ENCODE results near the gene ZNF441.
"Not testable (repeated sequence)": the region's sequence is repeated elsewhere in the genome, so short reads cannot be mapped to it uniquely, and the experiment has no call there.

The ZNF441 gene

GRCh38 chr19:11766597-11767591 is at the start of gene ZNF441:
Gene ZNF441, plus strand, starts transcription at chr19:11767000. Its CDS starts 194 bp downstream, at chr19:11767194.
- DNase-seq, result peak; percentile 96

- DNase-seq, result no peak
Measured at GRCh38 chr19:11721681-11722080, 45.1 kb upstream of the ZNF441 start.

GRCh38 chr19:11722414-11722813 is 44.4 kb upstream of the ZNF441 start:
- DNase-seq, result no peak

- no peak for DNase-seq
Measured at GRCh38 chr19:11729586-11729985, 37.2 kb upstream of the ZNF441 start.

GRCh38 chr19:11735375-11735774 is 31.4 kb upstream of the ZNF441 start:
- DNase-seq, result no peak

- DNase-seq, result peak; percentile 85
Measured at GRCh38 chr19:11736696-11737095, 30.1 kb upstream of the ZNF441 start.

- DNase-seq, result peak; percentile 37
Measured at GRCh38 chr19:11737964-11738745, 28.6 kb upstream of the ZNF441 start.

- DNase-seq, result peak; percentile 100
Measured at GRCh38 chr19:11738746-11739620, 27.8 kb upstream of the ZNF441 start, which contains the start of gene ZNF823. Gene ZNF823, minus strand, starts transcription at chr19:11738946. Its CDS starts 127 bp downstream, at chr19:11738819.

- DNase-seq, result no peak
Measured at GRCh38 chr19:11745869-11746268, 20.9 kb upstream of the ZNF441 start.

- no peak for DNase-seq
Measured at GRCh38 chr19:11747277-11747676, 19.5 kb upstream of the ZNF441 start.

- DNase-seq, result no peak
Measured at GRCh38 chr19:11749751-11750150, 17.0 kb upstream of the ZNF441 start.

- no peak for DNase-seq
Measured at GRCh38 chr19:11752244-11752736, 14.5 kb upstream of the ZNF441 start.

- DNase-seq, result no peak
Measured at GRCh38 chr19:11754663-11755062, 12.1 kb upstream of the ZNF441 start.

- no peak for DNase-seq
Measured at GRCh38 chr19:11756965-11757364, 9.8 kb upstream of the ZNF441 start.

- DNase-seq, result no peak
Measured at GRCh38 chr19:11759805-11760204, 7.0 kb upstream of the ZNF441 start.

GRCh38 chr19:11763117-11763516 is 3.7 kb upstream of the ZNF441 start:
- DNase-seq, result no peak

- DNase-seq, result no peak
Measured at GRCh38 chr19:11763611-11764010, 3.2 kb upstream of the ZNF441 start.

- DNase-seq, result peak; percentile 37
Measured at GRCh38 chr19:11767633-11768133, 883 bp downstream of the ZNF441 start.

- no peak for DNase-seq
Measured at GRCh38 chr19:11769995-11770394, 3.2 kb downstream of the ZNF441 start.

- not testable (repeated sequence) for DNase-seq
Measured at GRCh38 chr19:11771520-11771919, 4.7 kb downstream of the ZNF441 start.

GRCh38 chr19:11776669-11777068 is 9.9 kb downstream of the ZNF441 start:
- DNase-seq, result not testable (repeated sequence)

- DNase-seq, result no peak
Measured at GRCh38 chr19:11780431-11781020, 13.7 kb downstream of the ZNF441 start.

Measured in EL (cell line).